ENCODE results near the gene C1GALT1. TPM values are rescaled to one million over a fixed set of nuclear protein-coding genes. Genes with fewer than 3 reads are reported as not detected.
A peak's percentile ranks its signal among the peaks of the same experiment; 100 is the strongest.

Gene C1GALT1
- total RNA-seq, 4 donors from 2014 or later, result 6.8 to 37.6 (median 16.3) TPM

DNA sequence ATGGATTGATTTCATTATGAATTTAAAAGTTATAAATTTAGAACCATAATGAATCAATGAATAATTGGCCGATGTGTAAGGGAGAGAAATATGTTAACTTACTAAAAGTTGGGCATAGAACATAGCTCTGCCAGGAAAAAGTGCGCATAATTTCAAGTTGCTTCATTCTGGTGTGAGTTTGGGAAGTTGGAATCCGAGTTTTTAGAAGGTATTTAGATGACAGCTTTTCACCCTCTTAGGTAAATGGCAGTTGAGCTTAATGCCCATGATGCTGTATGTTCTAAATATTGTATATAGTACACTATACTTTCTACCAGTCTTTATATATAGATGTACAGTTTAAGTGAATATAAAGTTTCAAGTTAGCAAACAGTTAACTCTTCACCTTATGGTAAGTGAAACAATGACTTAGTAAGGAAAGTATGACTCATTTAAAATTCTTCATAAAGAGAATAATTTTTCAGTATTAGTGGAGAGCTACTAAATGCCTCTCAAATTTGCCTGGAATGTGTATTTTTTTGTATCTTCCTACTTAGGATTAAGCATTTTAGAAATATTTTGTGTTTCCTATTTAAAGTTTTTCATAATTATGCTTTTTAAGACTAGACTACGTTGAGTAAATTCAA is 1.6 kb downstream of the C1GALT1 start:
- intact Hi-C loops (cut with DNase I; ENCODE audit: low total_unique reads) (no loop called here), in situ Hi-C loops (cut with MboI; ENCODE audit: low pct_ligation_motif_present in 1 of 4, low pct_unique_long_range_greater_than_20kb in 1 of 4, low sequenced_read_pairs in 3 of 4) (no loop called here)
- H3K4me1 ChIP-seq, result peaks cover 0 to 27% (median 12%) of the 10 kb centered on the region in 4 donors
- no peaks in the 10 kb centered on the region for H3K36me3 ChIP-seq
- H3K4me3 ChIP-seq, result peak overlapping the region in 3 of 4 donors; percentile 61 to 92 (median 90)
- 45 to 46% methylated on average over 4 of the region's 4 CpGs for WGBS, 2 donors (ENCODE audit: low coverage in 1 of 2)
- no peak for DNase-seq
- no peaks in the 10 kb centered on the region for H3K27me3 ChIP-seq
- TF ChIP-seq POLR2A (IDR thresholded peaks at IDR 0.05) (no peak), EP300 (IDR thresholded peaks at IDR 0.05; ENCODE audit: low read depth) (no peak), POLR2AphosphoS5 (IDR thresholded peaks at IDR 0.05) (no peak), CTCF (IDR thresholded peaks at IDR 0.05) (no peak)
- no peaks in the 10 kb centered on the region for H3K9me3 ChIP-seq
- H3K27ac ChIP-seq, result peak overlapping the region in 3 of 4 donors; percentile 97 to 99 (median 97)

- Histone ChIP-seq H3K36me3 (no peaks in the 10 kb centered on the region), H3K27me3 (no peaks in the 10 kb centered on the region), H3K9me3 (no peaks in the 10 kb centered on the region), H3K4me3 (no peak overlapping the region), H3K4me1 (peaks cover 0 to 34% (median 12%) of the 10 kb centered on the region in 4 donors), H3K27ac (no peak overlapping the region)
- TF ChIP-seq EP300 (IDR thresholded peaks at IDR 0.05; ENCODE audit: low read depth), result no peak
- no peak for TF ChIP-seq POLR2AphosphoS5 (IDR thresholded peaks at IDR 0.05)
- TF ChIP-seq POLR2A (IDR thresholded peaks at IDR 0.05), result no peak
- TF ChIP-seq CTCF (IDR thresholded peaks at IDR 0.05), result no peak
- 89 to 91% methylated on average over 7 of the region's 7 CpGs for WGBS, 2 donors (ENCODE audit: low coverage in 1 of 2)
- DNase-seq, result no peak
- intact Hi-C loops (cut with DNase I; ENCODE audit: low total_unique reads) (no loop called here), in situ Hi-C loops (cut with MboI; ENCODE audit: low pct_ligation_motif_present in 1 of 4, low pct_unique_long_range_greater_than_20kb in 1 of 4, low sequenced_read_pairs in 3 of 4) (no loop called here)
Observed at GRCh38 chr7:7185371-7185989, 3.1 kb downstream of the C1GALT1 start.

DNA sequence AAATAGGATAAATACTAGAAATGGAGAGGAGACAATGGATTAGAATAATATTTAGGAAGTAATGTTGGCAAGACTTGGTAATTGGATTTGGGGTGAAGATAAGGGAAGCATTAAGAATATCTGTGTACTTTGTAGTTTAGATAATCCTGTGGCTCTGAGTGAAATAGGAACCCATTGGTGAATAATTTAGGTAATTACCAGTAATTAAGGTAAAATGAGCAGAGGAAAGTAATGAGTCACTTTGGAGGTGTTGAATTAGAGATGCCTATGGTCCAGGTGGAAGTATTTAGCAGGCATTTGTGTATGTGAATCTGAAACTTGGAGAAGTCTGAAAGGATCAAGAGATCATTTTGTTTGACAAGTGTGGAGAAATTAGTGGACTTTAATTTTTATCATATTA is 5.7 kb downstream of the C1GALT1 start:
- in situ Hi-C loops (cut with MboI; ENCODE audit: low pct_ligation_motif_present in 1 of 4, low pct_unique_long_range_greater_than_20kb in 1 of 4, low sequenced_read_pairs in 3 of 4) (no loop called here), intact Hi-C loops (cut with DNase I; ENCODE audit: low total_unique reads) (no loop called here)
- Histone ChIP-seq H3K9me3 (no peaks in the 10 kb centered on the region), H3K36me3 (no peaks in the 10 kb centered on the region), H3K27ac (no peak overlapping the region), H3K4me1 (peaks cover 0 to 25% (median 9%) of the 10 kb centered on the region in 4 donors), H3K4me3 (no peak overlapping the region), H3K27me3 (no peaks in the 10 kb centered on the region)
- TF ChIP-seq EP300 (IDR thresholded peaks at IDR 0.05; ENCODE audit: low read depth), result no peak
- no peak for TF ChIP-seq POLR2AphosphoS5 (IDR thresholded peaks at IDR 0.05)
- no peak for TF ChIP-seq CTCF (IDR thresholded peaks at IDR 0.05)
- TF ChIP-seq POLR2A (IDR thresholded peaks at IDR 0.05), result no peak
- DNase-seq, result no peak

DNA sequence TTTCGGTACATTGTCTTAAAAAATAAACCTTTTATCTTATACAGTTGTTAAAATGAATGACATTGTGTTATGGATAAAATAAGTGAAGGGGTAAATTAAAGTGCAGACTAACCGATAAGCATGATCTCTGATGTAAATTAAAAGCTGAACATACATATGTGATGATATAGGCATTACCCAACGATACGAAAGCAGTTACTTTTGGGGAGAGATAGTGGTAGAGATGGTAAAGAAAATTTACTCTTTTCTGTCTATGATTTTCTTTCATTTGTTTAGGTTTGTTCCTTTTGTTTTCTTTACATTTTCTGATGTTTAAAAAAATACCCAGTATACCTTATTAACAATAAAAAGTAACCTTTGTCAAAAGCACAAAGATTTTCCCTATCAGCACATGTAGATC is 6.4 kb downstream of the C1GALT1 start:
- no peak overlapping the region for H3K27ac ChIP-seq
- 93% methylated on average over 4 of the region's 4 CpGs for WGBS, 2 donors (ENCODE audit: low coverage in 1 of 2)
- H3K9me3 ChIP-seq, result no peaks in the 10 kb centered on the region
- DNase-seq, result no peak
- no peaks in the 10 kb centered on the region for H3K36me3 ChIP-seq
- peaks cover 0 to 20% (median 8%) of the 10 kb centered on the region in 4 donors for H3K4me1 ChIP-seq
- H3K27me3 ChIP-seq, result no peaks in the 10 kb centered on the region
- no peak for TF ChIP-seq EP300 (IDR thresholded peaks at IDR 0.05; ENCODE audit: low read depth)
- no peak for TF ChIP-seq CTCF (IDR thresholded peaks at IDR 0.05)
- no peak for TF ChIP-seq POLR2A (IDR thresholded peaks at IDR 0.05)
- TF ChIP-seq POLR2AphosphoS5 (IDR thresholded peaks at IDR 0.05), result no peak
- in situ Hi-C loops (cut with MboI; ENCODE audit: low pct_ligation_motif_present in 1 of 4, low pct_unique_long_range_greater_than_20kb in 1 of 4, low sequenced_read_pairs in 3 of 4), result no loop called here
- no peak overlapping the region for H3K4me3 ChIP-seq
- intact Hi-C loops (cut with DNase I; ENCODE audit: low total_unique reads), result no loop called here
